Measurements from ENCODE around the gene CYP21A2.

Gene CYP21A2

GRCh38 chr6:32076321-32076809, 38.1 kb downstream of the CYP21A2 start:
- FAIRE-seq (no peak), DNase-seq (ENCODE audit: extremely low spot score, insufficient read length, low read depth) (no peak)

GRCh38 chr6:32079566-32080290, 41.5 kb downstream of the CYP21A2 start:
- DNase-seq (ENCODE audit: extremely low spot score, insufficient read length, low read depth) (no peak), FAIRE-seq (no peak)

- FAIRE-seq (no peak), DNase-seq (ENCODE audit: extremely low spot score, insufficient read length, low read depth) (no peak)
These were observed 43.2 kb downstream of the CYP21A2 start for GRCh38 chr6:32081168-32081990.

GRCh38 chr6:32082478-32082877, 44.3 kb downstream of the CYP21A2 start:
- FAIRE-seq: no peak
- DNase-seq (ENCODE audit: extremely low spot score, insufficient read length, low read depth): no peak

GRCh38 chr6:32082935-32083334, 44.7 kb downstream of the CYP21A2 start:
- DNase-seq (ENCODE audit: extremely low spot score, insufficient read length, low read depth) (no peak), FAIRE-seq (no peak)

GRCh38 chr6:32083812-32084768, 45.9 kb downstream of the CYP21A2 start:
- DNase-seq (ENCODE audit: extremely low spot score, insufficient read length, low read depth) (no peak), FAIRE-seq (no peak)

- DNase-seq (ENCODE audit: extremely low spot score, insufficient read length, low read depth) (no peak), FAIRE-seq (no peak)
These were observed 46.6 kb downstream of the CYP21A2 start for GRCh38 chr6:32084780-32085179.

- FAIRE-seq (no peak), DNase-seq (ENCODE audit: extremely low spot score, insufficient read length, low read depth) (no peak)
These were observed 47.7 kb downstream of the CYP21A2 start for GRCh38 chr6:32085759-32086459.

- peak; percentile 80 for FAIRE-seq
- peak; percentile 68 for DNase-seq (ENCODE audit: extremely low spot score, insufficient read length, low read depth)
These were observed 48.7 kb downstream of the CYP21A2 start for GRCh38 chr6:32086661-32087573.

GRCh38 chr6:32087574-32088486, 49.6 kb downstream of the CYP21A2 start:
- no peak for FAIRE-seq

GRCh38 chr6:32088487-32089049, 50.4 kb downstream of the CYP21A2 start:
- FAIRE-seq (no peak), DNase-seq (ENCODE audit: extremely low spot score, insufficient read length, low read depth) (no peak)

More at GRCh38 chr6:32087574-32088486, 49.6 kb downstream of the CYP21A2 start:
- peak; percentile 51 for DNase-seq (ENCODE audit: extremely low spot score, insufficient read length, low read depth)

- FAIRE-seq: no peak
- no peak for DNase-seq (ENCODE audit: extremely low spot score, insufficient read length, low read depth)
These were observed 51.0 kb downstream of the CYP21A2 start for GRCh38 chr6:32089082-32089828.
